Endodermal cell (in vitro differentiated cells): ENCODE measurements around the gene CCDC30. TPM values are rescaled to one million over a fixed set of nuclear protein-coding genes. Genes with fewer than 3 reads are reported as not detected.

Experiments
- DNase-seq: peaks from one replicate; pipeline ENCODE4 v3.0.0-alpha.2; 2017
- H3K27ac ChIP-seq: 2 replicates; pipeline ENCODE4 v1.5.1; 2013; ENCODE audit warnings: mild to moderate bottlenecking, low read depth, low read length, moderate library complexity
- H3K27me3 ChIP-seq: 2 replicates; pipeline ENCODE4 v1.6.1; 2013; ENCODE audit warnings: mild to moderate bottlenecking, low read length, moderate library complexity; ENCODE audit not compliant: insufficient read depth, control insufficient read depth, poor library complexity, severe bottlenecking
- H3K36me3 ChIP-seq: 2 replicates; pipeline ENCODE4 v1.7.0; 2013; ENCODE audit warnings: mild to moderate bottlenecking, low read length, moderate library complexity; ENCODE audit not compliant: control insufficient read depth, insufficient read depth
- H3K4me1 ChIP-seq: one replicate; pipeline ENCODE4 v1.7.0; 2013; ENCODE audit warnings: low read length; ENCODE audit not compliant: control insufficient read depth, insufficient read depth
- H3K4me3 ChIP-seq: 2 replicates; pipeline ENCODE4 v1.5.1; 2013; ENCODE audit warnings: mild to moderate bottlenecking, low read length, moderate library complexity
- H3K9ac ChIP-seq: 2 replicates; pipeline ENCODE4 v1.6.1; 2013; ENCODE audit warnings: mild to moderate bottlenecking, low read length, moderate library complexity; ENCODE audit not compliant: poor library complexity, severe bottlenecking; ENCODE audit errors: extremely low read depth
- H3K9me3 ChIP-seq: 2 replicates; pipeline ENCODE4 v1.6.1; 2013; ENCODE audit warnings: mild to moderate bottlenecking, low read length, moderate library complexity; ENCODE audit not compliant: control insufficient read depth
- H3K27ac Mint-ChIP-seq: 2 replicates; pipeline ENCODE4 v1.8.0; 2020; ENCODE audit warnings: mixed read lengths
- H3K27me3 Mint-ChIP-seq: 2 replicates; pipeline ENCODE4 v1.8.0; 2021; ENCODE audit warnings: mild to moderate bottlenecking, mixed read lengths; ENCODE audit not compliant: insufficient read depth
- H3K36me3 Mint-ChIP-seq: 2 replicates; pipeline ENCODE4 v1.8.0; 2020; ENCODE audit warnings: low read depth, mixed read lengths
- H3K4me1 Mint-ChIP-seq: 2 replicates; pipeline ENCODE4 v1.8.0; 2020; ENCODE audit warnings: mixed read lengths
- H3K4me3 Mint-ChIP-seq: 2 replicates; pipeline ENCODE4 v1.8.0; 2020; ENCODE audit warnings: mild to moderate bottlenecking, moderate library complexity, mixed read lengths
- H3K9me3 Mint-ChIP-seq: 2 replicates; pipeline ENCODE4 v1.8.0; 2020; ENCODE audit warnings: mild to moderate bottlenecking, mixed read lengths
- CTCF ChIP-seq: fragments of 200-600 bp; sonication (generic); conservative IDR thresholded peaks from 2 replicates; pipeline ENCODE4 v1.5.0; 2021; ENCODE audit warnings: antibody characterized with exemption, mild to moderate bottlenecking
- WGBS, 2 experiments: methylation state at CpG; one replicate each; pipeline versions ENCODE4 v1.1.5 to v1.1.7; 2013; ENCODE audit warnings: missing lambda C conversion rate in 2 of 2, mixed read lengths in 1 of 2; ENCODE audit not compliant: insufficient coverage in 1 of 2, insufficient read length in 1 of 2; 5-methylcytosine and 5-hydroxymethylcytosine counted together
- total RNA-seq, 2 donors: library from RNA; stranded (reverse); fragmentation: NEBNext Ultra II Directional in 1 of 2; extraction: Animal tissue kit (Norgen Biotek cat#: 25700) in 1 of 2; gene quantifications; 2 replicates in 1 of 2; 3 replicates in 1 of 2; pipeline ENCODE4 v1.2.1, GENCODE V29; 2021

Gene CCDC30
- total RNA-seq, 2 donors from 2014 or later = 4.8 to 6.4 TPM

- Histone ChIP-seq H3K27me3 (no peaks in the 10 kb centered on the region), H3K4me1 (no peaks in the 10 kb centered on the region), H3K27ac (no peak overlapping the region), H3K36me3 (no peaks in the 10 kb centered on the region), H3K4me3 (no peak overlapping the region), H3K9ac (no peak overlapping the region), H3K9me3 (no peaks in the 10 kb centered on the region)
- Mint-ChIP-seq H3K4me3 (no peak overlapping the region), H3K36me3 (no peaks in the 10 kb centered on the region), H3K27me3 (peaks cover 10% of the 10 kb centered on the region), H3K27ac (no peak overlapping the region), H3K9me3 (no peaks in the 10 kb centered on the region), H3K4me1 (peaks cover under 1% of the 10 kb centered on the region)
- no peak for DNase-seq
- TF ChIP-seq CTCF = no peak
These were observed 176.0 kb downstream of the CCDC30 start for GRCh38 chr1:42639116-42639515.

GRCh38 chr1:42646056-42646455 is 183.0 kb downstream of the CCDC30 start:
- no peaks in the 10 kb centered on the region for H3K36me3 Mint-ChIP-seq
- 76 to 90% methylated on average over 1 to 2 of the region's 2 CpGs for WGBS, 2 experiments
- no peaks in the 10 kb centered on the region for H3K9me3 Mint-ChIP-seq
- H3K4me3 Mint-ChIP-seq = no peak overlapping the region
- H3K4me1 ChIP-seq = peaks cover 3% of the 10 kb centered on the region
- no peak overlapping the region for H3K4me3 ChIP-seq
- H3K27ac Mint-ChIP-seq = no peak overlapping the region
- H3K9ac ChIP-seq = no peak overlapping the region
- H3K27ac ChIP-seq = no peak overlapping the region
- no peak for TF ChIP-seq CTCF
- H3K27me3 Mint-ChIP-seq = peaks cover 33% of the 10 kb centered on the region
- H3K4me1 Mint-ChIP-seq = peaks cover 2% of the 10 kb centered on the region
- H3K27me3 ChIP-seq = peaks cover 20% of the 10 kb centered on the region
- H3K9me3 ChIP-seq = peaks cover 6% of the 10 kb centered on the region
- no peaks in the 10 kb centered on the region for H3K36me3 ChIP-seq
- DNase-seq = no peak

GRCh38 chr1:42657201-42657600 is 194.1 kb downstream of the CCDC30 start:
- Histone ChIP-seq H3K9ac (no peak overlapping the region), H3K27ac (no peak overlapping the region), H3K36me3 (peaks cover 22% of the 10 kb centered on the region), H3K4me3 (no peak overlapping the region), H3K27me3 (peaks cover 23% of the 10 kb centered on the region), H3K4me1 (peaks cover 3% of the 10 kb centered on the region), H3K9me3 (no peaks in the 10 kb centered on the region)
- TF ChIP-seq CTCF = no peak
- peaks cover 22% of the 10 kb centered on the region for H3K36me3 Mint-ChIP-seq
- no peak overlapping the region for H3K27ac Mint-ChIP-seq
- 97 to 100% methylated on average over 1 to 5 of the region's 5 CpGs for WGBS, 2 experiments
- peaks cover 20% of the 10 kb centered on the region for H3K27me3 Mint-ChIP-seq
- H3K9me3 Mint-ChIP-seq = no peaks in the 10 kb centered on the region
- H3K4me1 Mint-ChIP-seq = peaks cover 4% of the 10 kb centered on the region
- DNase-seq = no peak
- peak overlapping the region; percentile 94 for H3K4me3 Mint-ChIP-seq
